Left lung (tissue), 10 donors: Measurements from ENCODE around the gene FILIP1L. TPM values are rescaled to one million over a fixed set of nuclear protein-coding genes. Genes with fewer than 3 reads are reported as not detected.
A peak's percentile ranks its signal among the peaks of the same experiment; 100 is the strongest.

Experiments
- ATAC-seq: fragments of 200-7000 bp; cut with Tn5 transposase; one replicate; pipeline ENCODE4 v1.9.1; 2020; ENCODE audit warnings: moderate library complexity
- DNase-seq, 4 donors: peaks; one replicate each; pipeline ENCODE4 v3.0.0-alpha.2; 2013 to 2020
- H3K27ac ChIP-seq, 2 donors: fragments of 200-600 bp; sonication (generic) in 1 of 2; one replicate each; pipeline versions ENCODE4 v1.5.0 to v1.8.0; 2020 to 2021
- H3K27me3 ChIP-seq, 2 donors: fragments of 200-600 bp; sonication (generic) in 1 of 2; one replicate each; pipeline versions ENCODE4 v1.5.0 to v1.8.0; 2020 to 2021
- H3K36me3 ChIP-seq, 2 donors: fragments of 200-600 bp; sonication (generic) in 1 of 2; one replicate each; pipeline versions ENCODE4 v1.5.0 to v1.8.0; 2020 to 2021
- H3K4me1 ChIP-seq, 2 donors: fragments of 200-600 bp; one replicate each; pipeline ENCODE4 v1.8.0; 2021
- H3K4me3 ChIP-seq, 2 donors: fragments of 200-600 bp; sonication (generic) in 1 of 2; one replicate each; pipeline versions ENCODE4 v1.5.0 to v1.8.0; 2020 to 2021; ENCODE audit warnings: mild to moderate bottlenecking in 1 of 2
- H3K9me3 ChIP-seq, 2 donors: fragments of 200-600 bp; sonication (generic) in 1 of 2; one replicate each; pipeline versions ENCODE4 v1.5.0 to v1.8.0; 2020 to 2021
- CTCF ChIP-seq, 2 donors: fragments of 200-600 bp; sonication (generic) in 1 of 2; IDR thresholded peaks; one replicate each; pipeline versions ENCODE4 v1.5.0 to v1.8.0; 2021; ENCODE audit warnings: antibody characterized with exemption in 2 of 2
- intact Hi-C, 2 donors: fragments of 100-400 bp; cut with DNase I; formaldehyde crosslinking; loops; one replicate each; pipeline versions ENCODE4 v1.11.2 to v1.14.2; 2022
- polyA plus RNA-seq, 6 donors: library from polyadenylated mRNA; unstranded; fragments of 120-200 nt; gene quantifications; one replicate each; pipeline ENCODE4 v1.2.1, GENCODE V29; 2013; ENCODE audit not compliant: insufficient read length in 6 of 6
- total RNA-seq, 2 donors: library from RNA; stranded (reverse); fragmentation: NEBNext Ultra II Directional; extraction: Animal tissue kit (Norgen Biotek cat#: 25700); gene quantifications; one replicate each; pipeline ENCODE4 v1.2.1, GENCODE V29; 2021
- donor health status: DM: no; HTN: yes; CAD: no.
- donor health status: DM: no; HTN: no; CAD: no.

The FILIP1L gene
- total and polyA plus RNA-seq, 8 donors: 10.6 to 68.9 (median 14.8) TPM

GRCh38 chr3:100141586-100141985 is 27.3 kb upstream of the FILIP1L start:
- DNase-seq: no peak
- H3K27ac ChIP-seq: no peak overlapping the region
- intact Hi-C loops: no loop called here
- no peaks in the 10 kb centered on the region for H3K27me3 ChIP-seq
- no peak for ATAC-seq
- peaks cover 0 to 14% of the 10 kb centered on the region in 2 donors for H3K9me3 ChIP-seq
- TF ChIP-seq CTCF (IDR thresholded peaks at IDR 0.05): no peak
- no peak overlapping the region for H3K4me3 ChIP-seq
- no peaks in the 10 kb centered on the region for H3K4me1 ChIP-seq
- no peaks in the 10 kb centered on the region for H3K36me3 ChIP-seq

- no peak overlapping the region for H3K4me3 ChIP-seq
- ATAC-seq: no peak
- intact Hi-C loops: no loop called here
Measured at GRCh38 chr3:100140976-100141375, 26.7 kb upstream of the FILIP1L start.

GRCh38 chr3:100136921-100137320 is 22.6 kb upstream of the FILIP1L start:
- no peak overlapping the region for H3K4me3 ChIP-seq
- intact Hi-C loops: no loop called here
- no peak overlapping the region for H3K27ac ChIP-seq
- no peak for TF ChIP-seq CTCF (IDR thresholded peaks at IDR 0.05)
- ATAC-seq: no peak
- H3K9me3 ChIP-seq: no peaks in the 10 kb centered on the region
- DNase-seq: peak in 1 of 4 donors; percentile 24
- H3K4me1 ChIP-seq: no peaks in the 10 kb centered on the region
- no peaks in the 10 kb centered on the region for H3K36me3 ChIP-seq
- no peaks in the 10 kb centered on the region for H3K27me3 ChIP-seq

More at GRCh38 chr3:100140976-100141375, 26.7 kb upstream of the FILIP1L start:
- no peak for DNase-seq
- peaks cover 0 to 14% of the 10 kb centered on the region in 2 donors for H3K9me3 ChIP-seq
- no peak for TF ChIP-seq CTCF (IDR thresholded peaks at IDR 0.05)
- no peaks in the 10 kb centered on the region for H3K27me3 ChIP-seq
- no peak overlapping the region for H3K27ac ChIP-seq
- no peaks in the 10 kb centered on the region for H3K4me1 ChIP-seq
- H3K36me3 ChIP-seq: no peaks in the 10 kb centered on the region

GRCh38 chr3:100131241-100131640 is 16.9 kb upstream of the FILIP1L start:
- no peak for TF ChIP-seq CTCF (IDR thresholded peaks at IDR 0.05)
- H3K36me3 ChIP-seq: no peaks in the 10 kb centered on the region
- no peak for DNase-seq
- H3K27me3 ChIP-seq: no peaks in the 10 kb centered on the region
- intact Hi-C loops: no loop called here
- ATAC-seq: no peak
- no peak overlapping the region for H3K4me3 ChIP-seq
- no peaks in the 10 kb centered on the region for H3K9me3 ChIP-seq
- no peak overlapping the region for H3K27ac ChIP-seq
- no peaks in the 10 kb centered on the region for H3K4me1 ChIP-seq

- intact Hi-C loops: no loop called here
- DNase-seq (no peak), ATAC-seq (no peak)
- Histone ChIP-seq H3K36me3 (no peaks in the 10 kb centered on the region), H3K4me3 (no peak overlapping the region), H3K9me3 (no peaks in the 10 kb centered on the region), H3K27ac (no peak overlapping the region), H3K4me1 (no peaks in the 10 kb centered on the region), H3K27me3 (no peaks in the 10 kb centered on the region)
- no peak for TF ChIP-seq CTCF (IDR thresholded peaks at IDR 0.05)
Measured at GRCh38 chr3:100129941-100130340, 15.6 kb upstream of the FILIP1L start.
